Activated CD8-positive, alpha-beta memory T cell treated with anti-CD3 and anti-CD28 coated beads, Interleukin-2, amount 50 U/mL, for 4 hours (primary cell): ENCODE data around the gene CCDC186.

Experiments
- DNase-seq: peaks from one replicate; pipeline ENCODE4 v3.0.0-alpha.2; 2020

Gene CCDC186

DNA sequence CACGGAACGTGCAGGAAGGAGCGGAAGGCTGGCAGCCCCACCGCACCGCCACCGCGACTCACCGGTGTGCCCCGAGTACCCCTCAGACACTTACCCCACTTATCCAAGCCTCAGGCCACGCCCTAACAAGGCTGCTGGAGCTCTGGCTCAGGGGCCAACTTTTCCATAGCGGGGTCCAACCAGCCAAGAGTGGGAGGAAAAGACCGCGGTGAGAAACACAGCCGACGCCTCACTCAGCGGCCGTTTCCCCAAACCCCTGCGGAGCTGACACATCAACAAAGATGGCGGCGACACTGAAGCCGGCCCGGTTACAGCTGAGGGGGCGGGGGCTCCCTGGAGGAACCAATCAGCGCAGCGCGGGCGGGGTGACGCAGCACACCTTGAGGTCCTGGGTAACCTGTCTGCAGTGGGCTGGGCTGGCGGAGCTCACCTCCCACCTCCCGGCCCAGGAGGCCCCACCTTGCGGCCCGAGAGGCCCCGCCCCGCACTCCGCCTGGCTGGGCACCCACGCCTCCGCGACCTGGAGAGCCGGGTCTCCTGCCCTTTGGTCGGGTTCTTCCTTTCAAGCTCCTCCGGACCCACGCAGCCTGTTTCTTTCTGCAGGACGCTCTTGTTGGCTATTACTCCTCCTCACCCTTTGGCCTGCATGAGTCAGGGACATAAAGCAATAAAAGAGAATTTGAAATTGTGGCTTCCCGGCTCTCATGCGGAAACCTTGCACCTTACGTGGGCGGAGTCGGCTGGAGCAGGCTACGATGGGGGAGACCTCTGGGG lies at the start of gene CCDC186:
CCDC186 (minus strand) TSS at position 283 of the 774 bp plus-strand sequence. CDS start 10,935 bp downstream, outside the sequence.
- peak; percentile 99 for DNase-seq

DNA sequence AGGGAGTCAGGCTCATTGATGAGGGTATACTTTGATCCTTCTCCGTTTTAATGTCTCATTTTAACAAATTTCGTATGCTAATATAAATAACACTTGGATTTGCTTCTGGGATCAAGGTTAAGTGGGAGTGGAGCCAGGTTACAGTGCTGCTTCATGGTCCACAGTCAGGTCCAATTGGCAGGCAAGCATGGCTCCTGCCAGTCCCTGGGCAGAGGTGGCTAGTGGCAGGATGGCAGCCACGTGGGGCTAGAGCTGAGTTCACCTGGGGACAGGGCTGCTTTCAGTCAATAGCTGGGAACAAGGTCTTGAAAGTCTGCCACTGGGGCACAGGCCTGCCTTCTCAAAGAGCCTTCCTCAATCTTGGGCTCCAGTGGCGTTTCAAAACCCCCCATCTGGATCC lies 49.1 kb upstream of the CCDC186 start:
- no peak for DNase-seq

DNA sequence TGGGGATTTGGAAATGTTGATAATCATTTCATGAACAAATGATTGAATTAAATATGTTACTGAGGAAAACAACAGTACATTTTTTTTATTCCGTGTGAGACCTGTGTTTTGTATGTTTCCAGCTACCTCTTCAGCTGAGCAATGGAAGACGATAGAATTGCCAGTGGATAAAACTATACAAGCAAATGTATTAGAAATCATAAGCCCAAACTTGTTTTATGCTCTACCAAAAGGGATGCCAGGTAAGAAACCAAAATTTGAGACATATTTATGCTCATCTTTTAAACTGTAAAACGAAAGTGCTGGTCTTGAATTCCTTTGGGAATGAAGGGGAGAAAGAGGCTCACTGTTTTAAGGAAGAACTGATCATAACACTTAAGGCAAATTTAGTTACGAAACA lies 47.2 kb upstream of the CCDC186 start:
- DNase-seq = no peak

DNA sequence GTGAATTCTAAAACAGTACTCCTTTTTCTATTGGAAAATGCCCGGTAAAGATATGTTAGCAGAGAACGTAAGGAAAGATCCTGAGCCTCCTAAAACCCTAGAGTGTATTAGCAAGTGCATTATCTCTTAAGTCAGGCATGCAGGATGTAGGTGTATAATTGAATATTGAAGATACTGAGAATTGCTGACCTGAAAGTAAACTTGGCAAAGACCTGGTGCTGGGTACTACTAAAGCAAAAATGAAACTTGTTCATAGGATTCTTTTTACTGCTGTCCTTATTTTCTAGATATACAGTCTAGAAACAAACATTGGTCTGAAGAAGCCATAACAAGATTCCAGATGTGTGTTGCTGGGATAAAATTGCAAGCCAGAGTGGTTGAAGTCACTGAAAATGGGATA lies 46.3 kb upstream of the CCDC186 start:
- DNase-seq = no peak

DNA sequence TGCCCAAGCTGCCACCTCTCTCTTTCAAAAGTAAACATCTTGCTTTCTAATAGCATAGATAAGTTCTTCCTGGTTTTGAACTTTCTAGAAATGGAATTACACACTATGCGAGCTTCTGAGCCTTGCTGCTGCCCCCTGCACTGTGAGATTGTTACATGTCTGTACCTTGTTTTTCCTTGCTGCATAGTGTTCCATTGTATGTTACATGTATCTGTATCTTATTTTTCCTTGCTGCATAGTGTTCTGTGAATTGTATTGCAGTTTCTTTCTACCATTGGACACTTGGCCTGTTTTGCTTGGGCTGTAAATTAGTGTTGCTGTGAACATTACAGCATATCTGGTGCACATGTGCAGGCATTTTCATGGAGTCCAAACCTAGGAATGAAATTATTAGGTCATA lies 41.0 kb upstream of the CCDC186 start:
- no peak for DNase-seq

DNA sequence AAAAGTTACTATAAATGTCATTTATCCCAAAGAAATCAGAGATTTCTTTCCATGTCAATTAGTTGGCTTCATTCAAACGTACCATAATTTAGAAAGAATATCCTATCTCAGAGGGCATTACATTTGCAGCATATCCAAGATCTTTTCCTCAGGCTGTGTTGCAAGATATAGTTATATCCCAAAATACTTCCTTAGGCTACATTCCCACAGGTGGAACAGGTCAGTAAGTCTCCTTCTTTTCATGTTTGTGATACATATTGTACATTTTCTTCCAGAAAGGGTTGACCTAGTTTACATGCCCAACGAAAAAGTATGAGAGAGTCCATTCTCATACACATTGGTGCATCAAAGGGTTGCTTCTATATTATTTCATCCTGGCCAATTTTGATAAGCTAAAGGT lies 38.1 kb upstream of the CCDC186 start:
- no peak for DNase-seq

DNA sequence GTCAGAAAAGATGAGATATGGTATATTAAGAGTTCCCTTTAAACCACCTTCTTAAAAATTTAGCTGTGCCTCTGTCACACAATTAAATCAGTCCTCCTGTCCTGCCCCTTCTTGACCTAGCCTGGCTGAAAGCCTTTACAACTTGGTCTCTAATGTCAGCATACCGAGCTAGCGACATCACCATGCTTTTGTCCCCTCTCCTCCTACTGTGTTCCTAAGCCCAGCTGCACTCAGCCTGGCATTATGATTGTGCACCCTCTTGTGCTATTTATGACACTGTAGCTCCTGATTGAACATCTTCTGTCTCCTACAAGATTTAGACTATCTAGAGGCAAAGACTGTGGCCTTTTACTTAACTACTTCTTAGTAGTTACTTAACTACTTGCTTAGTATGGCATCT lies 34.3 kb upstream of the CCDC186 start:
- DNase-seq = no peak

DNA sequence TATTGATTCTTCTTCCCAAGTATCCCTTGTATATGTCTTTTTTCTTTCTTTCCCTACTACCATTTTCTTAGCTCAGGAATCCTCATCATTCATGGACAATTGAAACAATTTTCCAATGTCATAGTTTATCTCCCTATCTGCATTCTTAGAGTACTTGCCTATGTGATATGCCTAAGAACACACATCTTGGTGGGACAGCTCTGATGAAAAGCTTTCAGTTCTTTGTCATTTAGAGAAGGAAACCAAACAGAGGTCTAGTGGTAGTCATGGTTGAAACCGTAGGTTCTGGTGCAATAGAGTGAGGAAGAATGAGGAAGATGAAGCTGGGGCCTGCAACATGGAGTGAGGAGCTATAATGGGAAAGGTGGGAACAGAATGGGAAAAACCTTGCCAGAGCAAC lies 33.3 kb upstream of the CCDC186 start:
- DNase-seq = no peak

DNA sequence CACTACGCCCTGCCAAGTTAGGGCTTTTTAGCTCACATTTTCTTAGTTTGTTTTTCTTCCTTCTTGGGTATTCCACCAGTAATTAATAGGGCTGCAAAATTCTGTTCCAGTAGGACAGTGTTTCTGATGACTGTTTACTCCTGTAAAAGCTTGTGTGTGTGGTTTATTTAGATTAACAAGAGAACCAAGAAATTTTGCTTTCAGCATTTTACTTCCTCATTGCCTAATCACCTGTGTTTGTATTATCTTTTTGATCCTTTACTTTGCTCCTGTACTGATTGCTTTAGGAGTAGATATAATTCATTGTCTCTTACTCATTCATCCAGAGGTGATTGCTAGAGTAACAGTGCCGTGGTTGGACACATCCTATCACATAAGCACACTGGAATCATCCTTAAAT lies 32.9 kb upstream of the CCDC186 start:
- DNase-seq = no peak

DNA sequence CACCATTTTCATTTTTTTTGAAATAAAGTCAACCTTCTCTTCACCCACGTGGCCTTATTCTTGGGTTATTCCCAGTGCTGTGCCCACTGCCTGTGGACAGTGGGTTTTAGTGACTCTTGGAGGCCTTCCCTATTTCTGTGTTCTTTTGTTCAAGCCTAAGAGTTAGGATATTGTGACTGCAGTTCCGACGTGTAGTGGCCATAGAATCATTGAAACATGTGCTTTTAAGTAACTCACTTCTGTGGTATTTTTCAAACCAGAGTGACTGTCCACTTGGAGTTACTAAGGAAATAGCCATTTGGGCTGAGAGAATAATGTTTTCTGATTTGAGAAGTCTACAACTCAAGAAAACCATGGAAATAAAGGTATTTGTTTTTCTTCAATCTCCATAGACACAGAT lies 28.8 kb upstream of the CCDC186 start:
- DNase-seq = no peak

DNA sequence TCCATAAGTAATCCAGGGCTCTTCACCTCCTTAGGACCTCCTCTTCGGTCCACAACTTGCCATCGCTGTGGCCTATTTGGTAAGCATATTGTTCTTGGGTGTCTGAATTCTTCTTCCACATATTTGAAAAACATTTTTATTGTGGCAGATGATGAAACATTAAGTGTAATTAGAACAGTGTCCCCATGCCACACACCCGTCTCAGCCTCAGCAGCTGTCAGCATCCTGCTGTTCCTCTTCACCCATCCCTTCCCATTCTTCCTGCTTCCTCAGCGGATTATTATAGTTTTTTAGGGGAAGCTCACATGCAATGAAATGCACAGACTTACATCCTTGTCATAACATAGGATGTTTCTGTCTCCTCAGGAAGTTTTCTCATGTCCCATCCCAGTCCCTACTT lies 25.2 kb upstream of the CCDC186 start:
- no peak for DNase-seq

DNA sequence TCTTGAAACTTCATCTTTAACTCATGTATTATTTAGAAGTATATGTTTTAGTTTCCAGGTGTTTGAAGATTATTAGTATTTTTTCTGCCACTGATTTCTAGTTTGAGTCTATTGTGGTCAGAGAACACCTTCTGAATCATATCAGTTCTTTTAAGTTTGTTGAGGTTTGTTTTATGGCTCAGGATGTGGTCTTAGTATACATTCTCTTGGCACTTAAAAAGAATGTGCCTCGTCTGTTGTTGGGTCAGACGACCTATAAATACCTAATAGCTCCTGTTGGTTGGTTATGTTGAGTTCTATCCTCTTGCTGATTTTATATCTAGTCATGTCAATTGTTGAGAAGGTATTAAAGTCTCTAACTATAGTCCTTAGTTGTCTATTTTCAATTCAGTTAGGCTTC lies 21.1 kb upstream of the CCDC186 start:
- DNase-seq = no peak

DNA sequence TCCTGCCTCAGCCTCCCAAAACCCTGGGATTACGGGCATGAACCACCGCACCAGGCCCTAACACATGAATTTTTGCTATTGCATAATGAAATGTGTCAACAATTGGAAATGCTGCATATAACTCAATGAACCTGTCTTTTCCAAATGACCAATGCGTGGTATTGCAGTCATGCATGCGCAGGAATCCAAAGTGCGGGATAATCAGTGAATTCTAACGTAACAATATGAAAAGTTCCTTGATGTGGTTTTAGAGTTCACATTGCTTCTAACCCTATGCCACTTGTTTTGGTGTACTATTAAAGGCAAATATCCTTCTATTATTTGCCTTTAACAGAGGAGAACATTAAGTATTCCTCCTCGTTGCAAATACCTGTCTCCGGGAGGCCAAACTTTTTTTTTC lies 15.7 kb upstream of the CCDC186 start:
- DNase-seq = no peak

DNA sequence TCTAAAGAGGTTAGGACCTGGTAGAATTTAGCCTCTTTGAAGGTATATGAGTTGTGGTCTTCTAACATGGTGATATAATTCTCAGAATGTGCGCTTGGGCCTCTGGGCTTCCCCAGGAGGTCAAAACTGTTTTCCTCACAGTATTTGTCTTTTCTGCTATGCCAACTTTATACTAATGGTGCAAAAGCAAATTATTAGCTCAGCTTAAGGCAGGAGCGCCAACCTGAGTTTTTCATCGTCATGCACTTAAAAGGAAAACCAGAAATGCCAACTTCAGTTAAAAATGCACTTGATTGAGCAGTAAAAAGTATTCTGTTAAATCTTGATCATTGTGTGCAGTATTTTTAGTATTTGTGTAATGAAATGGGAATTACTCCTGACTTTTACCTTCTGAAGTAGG lies 14.9 kb upstream of the CCDC186 start:
- no peak for DNase-seq

DNA sequence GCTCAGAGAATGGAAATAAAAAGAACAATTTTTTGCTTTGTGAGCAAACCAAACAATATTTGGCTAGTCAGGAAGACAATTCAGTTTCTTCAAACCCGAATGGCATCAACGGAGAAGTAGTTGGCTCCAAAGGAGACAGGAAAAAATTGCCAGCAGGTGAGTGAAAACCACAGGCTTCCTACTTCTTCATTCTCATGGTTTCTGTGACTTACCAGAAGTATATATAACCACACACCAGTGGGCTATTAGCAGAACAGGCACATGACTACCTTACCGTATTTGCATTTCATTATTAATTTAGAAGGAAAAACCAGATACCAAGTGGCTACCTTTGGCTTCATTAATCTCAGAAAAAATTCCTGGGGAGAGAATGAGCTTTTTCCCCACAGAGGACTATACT lies 14.0 kb upstream of the CCDC186 start:
- no peak for DNase-seq

DNA sequence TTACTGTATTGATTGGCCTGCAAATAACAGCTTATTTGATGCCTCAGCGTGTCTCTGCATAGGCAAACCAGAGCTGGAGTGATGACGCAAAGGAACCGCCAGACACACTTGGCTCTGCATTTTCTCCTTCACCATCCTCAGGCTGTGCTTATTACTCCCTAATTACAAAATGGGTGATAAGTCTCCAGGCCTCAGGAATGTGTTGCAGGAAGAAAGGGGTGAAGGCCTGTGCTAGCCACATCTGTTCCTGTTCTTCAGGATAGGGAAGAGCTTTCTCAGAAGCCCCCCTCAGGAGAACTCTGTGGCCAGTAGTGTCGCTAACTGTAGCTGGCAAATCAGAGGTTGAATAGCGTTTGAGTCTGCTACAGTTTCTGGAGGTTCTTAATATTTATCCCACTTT lies 10.3 kb upstream of the CCDC186 start:
- no peak for DNase-seq

DNA sequence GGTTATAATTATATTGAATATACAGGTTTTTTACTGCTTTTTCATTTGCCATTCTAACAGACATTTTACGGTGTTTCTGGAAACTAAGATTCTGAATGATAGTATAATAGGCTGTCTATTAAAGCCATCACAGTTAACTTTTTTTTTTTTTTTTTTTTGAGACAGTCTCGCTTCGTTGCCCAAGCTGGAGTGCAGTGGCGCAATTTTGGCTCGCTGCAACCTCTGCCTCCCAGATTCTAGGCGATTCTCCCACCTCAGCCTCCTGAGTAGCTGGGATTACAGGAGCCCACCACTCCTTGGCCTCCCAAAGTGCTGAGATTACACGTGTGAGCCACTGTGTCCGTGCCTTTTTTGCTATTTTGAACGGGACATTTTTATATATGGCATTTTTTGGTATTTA lies 9.6 kb upstream of the CCDC186 start:
- no peak for DNase-seq

DNA sequence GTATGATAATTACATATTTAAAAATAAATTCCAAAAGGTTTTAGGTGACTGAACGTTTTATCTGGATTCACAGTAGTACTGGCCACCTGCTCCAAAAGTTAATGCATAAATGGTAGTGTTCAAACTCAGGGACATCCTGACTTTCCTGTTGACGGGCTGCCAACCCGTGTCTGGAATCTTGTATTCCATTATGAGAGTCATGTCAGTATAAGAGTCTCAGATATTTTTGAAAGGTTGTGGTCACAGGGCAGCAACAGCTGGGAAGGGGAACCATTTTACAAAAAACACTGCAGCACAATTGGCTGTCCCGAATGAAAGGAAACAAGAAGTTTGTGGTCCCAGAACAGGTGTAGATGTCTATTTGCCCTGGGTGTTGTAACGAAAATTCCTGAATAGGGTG lies 8.0 kb upstream of the CCDC186 start:
- DNase-seq = no peak

DNA sequence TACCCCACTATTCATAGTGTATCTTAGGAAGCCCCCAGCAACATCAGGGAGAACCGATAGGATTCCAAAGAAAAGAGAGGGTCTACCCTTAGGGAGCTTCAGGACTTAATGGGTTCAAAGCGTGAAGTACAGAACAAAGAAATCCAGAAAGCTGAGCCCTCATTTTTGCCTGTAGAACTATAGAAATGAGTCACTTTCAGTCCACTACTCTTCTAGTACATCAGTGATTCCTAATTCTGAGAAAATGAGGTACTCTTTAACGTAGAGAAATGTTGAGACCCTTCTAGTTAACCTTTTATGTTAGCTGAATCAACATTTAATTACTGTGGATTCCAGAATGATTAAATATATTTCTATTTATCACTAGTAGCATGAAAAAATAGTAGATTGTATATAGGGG lies 6.9 kb upstream of the CCDC186 start:
- no peak for DNase-seq

DNA sequence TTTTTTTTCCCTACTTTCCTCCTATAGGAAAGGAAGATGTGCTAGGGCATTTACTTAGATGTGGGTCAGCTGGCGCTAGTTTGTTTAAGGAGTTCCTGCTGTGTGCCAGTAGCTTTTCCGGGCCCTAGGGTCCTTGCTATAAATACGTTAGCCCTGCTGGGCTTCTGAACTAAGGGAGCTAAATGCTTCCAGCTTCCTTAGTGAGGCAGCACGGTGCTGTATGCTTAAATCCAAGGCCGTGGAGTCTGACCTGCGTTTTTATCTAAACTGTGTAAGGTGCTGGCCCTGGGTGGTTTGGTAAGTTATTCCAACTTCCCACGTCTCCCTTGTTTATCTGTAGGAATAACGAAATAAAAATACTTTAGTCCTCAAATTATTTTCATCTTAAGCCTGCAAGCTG lies 5.7 kb upstream of the CCDC186 start:
- DNase-seq = no peak

DNA sequence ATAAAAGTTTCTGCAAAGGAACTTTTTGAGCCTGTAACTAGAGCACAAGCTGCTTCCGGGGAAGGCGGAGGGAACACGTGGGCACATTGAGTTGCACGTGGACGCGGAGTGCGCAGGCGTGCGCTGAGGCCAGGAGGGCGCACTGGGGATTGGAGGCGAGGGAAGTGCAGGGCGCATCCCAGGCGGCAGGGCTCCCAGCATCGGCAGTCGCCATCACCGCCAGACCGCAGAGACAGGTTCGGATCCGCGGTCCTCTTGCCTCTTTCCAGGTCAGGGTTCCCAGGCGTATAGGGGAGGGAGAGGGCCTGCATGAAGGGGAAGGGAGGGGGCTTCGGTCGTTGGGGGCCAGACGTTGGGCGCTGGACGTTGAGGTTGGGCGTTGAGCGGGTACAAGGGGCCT lies 5.1 kb upstream of the CCDC186 start, which contains the start of gene TDRD1:
TDRD1 (plus strand) TSS at position 206 of the 400 bp plus-strand sequence. CDS start 8,479 bp downstream, outside the sequence.
- no peak for DNase-seq

DNA sequence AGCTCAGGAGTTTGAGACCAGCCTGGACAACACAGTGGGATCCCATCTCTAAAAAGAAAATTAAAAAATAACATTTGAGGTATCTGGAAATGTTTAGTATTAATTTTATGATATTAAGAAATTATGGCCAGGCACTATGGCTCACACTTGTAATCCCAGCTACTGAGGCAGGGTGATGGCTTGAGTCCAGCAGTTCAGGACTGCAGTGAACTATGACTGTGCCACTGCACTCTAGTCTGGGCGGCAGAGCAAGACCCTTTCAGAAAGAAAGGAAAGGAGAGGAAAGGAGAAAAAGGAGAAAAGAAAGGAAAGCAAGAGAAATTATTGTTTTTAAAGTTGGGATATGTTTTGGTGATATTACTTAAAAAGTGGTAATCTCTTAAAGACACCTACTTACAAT lies 2.5 kb upstream of the CCDC186 start:
- no peak for DNase-seq

DNA sequence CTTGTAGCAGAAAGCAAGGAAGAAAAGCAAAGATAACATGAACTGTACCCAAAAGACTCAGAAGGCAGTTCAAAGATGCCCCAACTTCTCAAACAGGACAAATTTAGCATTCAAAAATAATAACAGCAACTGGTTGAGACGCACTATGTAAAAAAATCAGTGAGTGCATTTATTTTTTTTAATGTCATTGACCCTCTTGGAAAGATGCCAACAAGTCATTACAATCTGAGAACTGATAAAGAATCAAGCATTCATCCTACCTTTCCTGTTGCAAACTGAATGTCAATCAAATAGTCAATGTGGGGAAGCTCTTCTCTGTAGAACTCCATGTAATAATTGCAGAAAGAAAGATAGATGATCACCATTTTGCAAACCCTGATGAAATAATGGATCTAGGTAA lies 1.7 kb upstream of the CCDC186 start:
- DNase-seq = no peak

DNA sequence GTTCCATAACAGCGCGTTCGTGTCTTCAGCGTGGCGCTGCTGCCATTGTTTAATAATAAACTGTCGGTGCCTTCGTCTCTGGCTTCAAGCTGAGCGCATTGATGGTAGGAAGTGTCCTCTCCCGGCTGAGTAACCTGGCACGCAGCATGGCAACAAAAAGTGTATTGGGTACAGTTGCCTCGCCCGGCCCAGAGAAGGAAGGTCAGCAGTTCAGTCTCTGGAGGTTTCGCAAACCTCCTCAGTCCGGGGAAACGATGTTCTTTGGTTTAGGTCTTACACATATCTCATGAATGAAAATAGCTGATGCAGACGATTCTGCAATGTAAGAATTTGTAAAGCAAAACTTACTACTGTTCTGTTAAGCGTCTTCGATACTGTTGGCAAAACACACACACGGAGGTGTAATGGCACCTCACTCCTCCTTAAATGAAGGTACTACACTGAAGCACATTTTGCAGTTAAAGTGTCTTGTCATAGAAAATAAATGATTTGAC lies 739 bp upstream of the CCDC186 start:
- DNase-seq = no peak

DNA sequence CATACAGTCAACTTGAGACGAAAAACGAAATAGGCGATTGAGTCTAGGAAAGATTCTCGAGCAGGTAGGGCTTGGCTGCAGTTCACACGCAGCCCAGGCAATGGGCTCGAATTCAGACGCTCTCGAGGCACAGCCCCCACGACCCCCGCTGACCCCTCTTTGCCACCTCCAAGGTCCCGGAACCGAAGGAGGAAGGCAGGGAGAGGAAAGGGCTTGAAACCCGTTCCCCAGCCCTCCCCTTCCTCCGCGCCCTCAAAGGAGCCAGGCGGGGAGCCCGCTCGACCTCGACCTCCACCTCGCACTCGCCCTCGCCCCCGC lies 441 bp downstream of the CCDC186 start:
- no peak for DNase-seq
